Measurements from ENCODE around the gene SPATS2.

GRCh38 chr12:49348781-49349180 is 18.5 kb upstream of the SPATS2 start:
- TF ChIP-seq ZNF596 (tag by site-specific recombination; IDR thresholded peaks at IDR 0.05) (no peak), KLF10 (tag by site-specific recombination; IDR thresholded peaks at IDR 0.05) (no peak), ZNF280C (tag by site-specific recombination; IDR thresholded peaks at IDR 0.05) (no peak), ZNF366 (tag by site-specific recombination; conservative IDR thresholded peaks at IDR 0.05) (no peak), CTCF (tag by site-specific recombination; IDR thresholded peaks at IDR 0.05) (no peak), ZNF629 (tag by site-specific recombination; IDR thresholded peaks at IDR 0.05) (no peak), ZNF19 (tag by site-specific recombination; IDR thresholded peaks at IDR 0.05; ENCODE audit: low read depth) (no peak), ZNF155 (tag by site-specific recombination; IDR thresholded peaks at IDR 0.05) (no peak), RBAK (tag by site-specific recombination; IDR thresholded peaks at IDR 0.05) (no peak), ZNF341 (tag by site-specific recombination; IDR thresholded peaks at IDR 0.05; ENCODE audit: low read depth) (no peak), ZBTB49 (tag by site-specific recombination; IDR thresholded peaks at IDR 0.05; ENCODE audit: low read depth) (no peak), ZNF423 (tag by site-specific recombination; IDR thresholded peaks at IDR 0.05) (no peak)
